GM12878 (cell line): ENCODE results near the gene MLN. TPM values are rescaled to one million over a fixed set of nuclear protein-coding genes. Genes with fewer than 3 reads are reported as not detected.

Experiments used
- ATAC-seq: fragments of 200-7000 bp; cut with Tn5 transposase; 3 replicates; pipeline ENCODE4 v1.9.1; 2020; ENCODE audit warnings: mild to moderate bottlenecking, moderate library complexity
- BruUV-seq: library from RNA; stranded (reverse); fragments of 400-500 nt; replicated peaks from 2 replicates; lab custom pipeline; 2021; lab: Mats Ljungman, UMichigan
- CTCF ChIA-PET: fragments of 300-600 bp; sonication (Branson Sonifier 250); formaldehyde crosslinking; extraction: SDS; loops from one replicate; lab custom pipeline; 2021; ENCODE audit warnings: inconsistent platforms; lab: Yijun Ruan, JAX
- POLR2A ChIA-PET: fragments of 350-600 bp; formaldehyde crosslinking; extraction: SDS; loops from one replicate; lab custom pipeline; 2021; ENCODE audit warnings: inconsistent platforms; lab: Charles Lee
- RAD21 ChIA-PET: fragments of 300-600 bp; sonication (Branson Sonifier 250); formaldehyde crosslinking; loops from one replicate; lab custom pipeline; 2023; ENCODE audit warnings: antibody characterized with exemption; ENCODE audit not compliant: unreplicated experiment; lab: Charles Lee
- SMC1A ChIA-PET: fragments of 300-600 bp; sonication (Branson Sonifier 250); formaldehyde crosslinking; loops from one replicate; lab custom pipeline; 2023; ENCODE audit not compliant: unreplicated experiment, uncharacterized antibody; lab: Charles Lee
- DNase-seq: peaks from one replicate; pipeline ENCODE4 v3.0.0-alpha.2; 2011; ENCODE audit warnings: low read depth, low spot score
- FAIRE-seq: peaks from 3 replicates; lab custom pipeline; 2011; peaks lifted over from hg19 to GRCh38; lab: Jason Lieb, UNC
- H2AFZ ChIP-seq: 2 replicates; pipeline ENCODE4 v1.6.0; 2011; ENCODE audit warnings: low read depth, low read length, control low read depth; ENCODE audit not compliant: control insufficient read depth
- H3K27ac ChIP-seq: 2 replicates; pipeline ENCODE4 v1.5.1; 2011; ENCODE audit warnings: control low read depth; ENCODE audit not compliant: control insufficient read depth, insufficient read depth
- H3K27me3 ChIP-seq, 2 experiments: replicated peaks in 1 of 2; 2 replicates each; pipeline versions ENCODE4 v1.6.0 to v1.6.1; 2011; ENCODE audit warnings: low read length in 1 of 2; ENCODE audit not compliant: control insufficient read depth in 2 of 2, insufficient read depth in 2 of 2
- H3K36me3 ChIP-seq, 2 experiments: 2 replicates each; pipeline ENCODE4 v1.5.1; 2011; ENCODE audit warnings: low read length in 1 of 2; ENCODE audit not compliant: control insufficient read depth in 2 of 2, insufficient read depth in 2 of 2
- H3K4me1 ChIP-seq: 2 replicates; pipeline ENCODE4 v1.6.1; 2011; ENCODE audit warnings: mild to moderate bottlenecking, low read length, moderate library complexity, mixed read lengths; ENCODE audit not compliant: control insufficient read depth, insufficient read depth
- H3K4me2 ChIP-seq: 2 replicates; pipeline ENCODE4 v1.6.0; 2011; ENCODE audit warnings: control low read depth; ENCODE audit not compliant: control insufficient read depth, insufficient read depth
- H3K4me3 ChIP-seq: fragments of 200-600 bp; sonication (generic); 2 replicates; pipeline ENCODE4 v1.5.1; 2016
- H3K79me2 ChIP-seq: 2 replicates; pipeline ENCODE4 v1.6.0; 2011; ENCODE audit warnings: low read length; ENCODE audit not compliant: control insufficient read depth, insufficient read depth
- H3K9ac ChIP-seq: 2 replicates; pipeline ENCODE4 v1.8.0; 2011; ENCODE audit warnings: low read length, control low read depth, mixed read lengths; ENCODE audit not compliant: control insufficient read depth, insufficient read depth
- H3K9me3 ChIP-seq: replicated peaks from 3 replicates; pipeline ENCODE4 v1.5.1; 2011; ENCODE audit warnings: mild to moderate bottlenecking, low read length; ENCODE audit not compliant: control insufficient read depth, insufficient read depth
- H4K20me1 ChIP-seq: 2 replicates; pipeline ENCODE4 v1.6.0; 2011; ENCODE audit not compliant: control insufficient read depth, insufficient read depth
- ASH2L ChIP-seq: fragments of 300-600, 200-600 bp; sonication (generic); IDR thresholded peaks from 2 replicates; pipeline ENCODE4 v1.6.1; 2017; ENCODE audit warnings: low read depth, mild to moderate bottlenecking, borderline replicate concordance
- ATF7 ChIP-seq: fragments of 450-650 bp; IDR thresholded peaks from 2 replicates; pipeline ENCODE4 v1.6.1; 2016; ENCODE audit warnings: low read depth, mild to moderate bottlenecking
- BHLHE40 ChIP-seq, 2 experiments: fragments of 450-650 bp in 1 of 2; IDR thresholded peaks; 2 replicates each; pipeline ENCODE4 v1.6.1; 2011 to 2017; ENCODE audit warnings: low read depth in 2 of 2, borderline replicate concordance in 1 of 2, improper control_type of control experiment in 1 of 2, low read length in 1 of 2, mild to moderate bottlenecking in 1 of 2
- CHD2 ChIP-seq: IDR thresholded peaks from 2 replicates; pipeline ENCODE4 v1.6.1; 2011; ENCODE audit warnings: low read depth, low read length, improper control_type of control experiment, borderline replicate concordance
- CREB1 ChIP-seq: IDR thresholded peaks from 2 replicates; pipeline ENCODE4 v1.6.1; 2012; ENCODE audit warnings: low read depth, mild to moderate bottlenecking, inconsistent platforms
- FOXM1 ChIP-seq: IDR thresholded peaks from 2 replicates; pipeline ENCODE4 v1.6.1; 2012; ENCODE audit warnings: low read depth, mild to moderate bottlenecking, inconsistent platforms, low read length, moderate library complexity
- KLF5 ChIP-seq: fragments of 450-650 bp; IDR thresholded peaks from 2 replicates; pipeline ENCODE4 v1.6.1; 2014; ENCODE audit warnings: mild to moderate bottlenecking; ENCODE audit not compliant: partially characterized antibody
- NR2C2 ChIP-seq: IDR thresholded peaks from 2 replicates; pipeline ENCODE4 v1.6.1; 2011; ENCODE audit warnings: borderline replicate concordance, low read depth; ENCODE audit not compliant: control insufficient read depth, insufficient read length
- YY1 ChIP-seq: IDR thresholded peaks from 2 replicates; pipeline ENCODE4 v1.6.1; 2011; ENCODE audit warnings: low read depth, mild to moderate bottlenecking, low read length
- WGBS: methylation state at CpG from one replicate; pipeline ENCODE4 v1.1.6; 2016; ENCODE audit warnings: low lambda C conversion rate; ENCODE audit not compliant: insufficient replicate concordance, insufficient coverage; ENCODE audit errors: missing lambda C conversion rate; 5-methylcytosine and 5-hydroxymethylcytosine counted together
- in situ Hi-C: fragments of 300-500 bp; cut with MboI; formaldehyde crosslinking; loops from 9 replicates; pipeline ENCODE4 v1.14.3; 2018; ENCODE audit warnings: mixed read lengths
- intact Hi-C: fragments of 100-400 bp; cut with micrococcal nuclease; formaldehyde crosslinking; loops from one replicate; pipeline ENCODE4 v1.14.2; 2022; ENCODE audit not compliant: unreplicated experiment
- polyA plus RNA-seq, 11 experiments: library from polyadenylated mRNA; depleted of rRNA in 4 of 11; unstranded in 6 of 11; stranded (reverse) in 5 of 11; fragments of >200 nt; fragmentation: Nextera tagmentation in 4 of 11; fragmentation: Illumina TruSeq in 1 of 11; extraction: Ambion mirVana in 4 of 11; extraction: Trizol in 1 of 11; gene quantifications; 1 replicate in 1 of 11; 2 replicates in 10 of 11; pipeline versions ENCODE4 v1.2.1 to v1.2.3, GENCODE V29; 2011 to 2016; ENCODE audit warnings: inconsistent platforms in 2 of 11, missing spikeins in 2 of 11, low read depth in 1 of 11
- total RNA-seq, 4 experiments: library from RNA; depleted of rRNA in 3 of 4; stranded (reverse); fragments of >200 nt in 3 of 4; fragmentation: Illumina TruSeq in 1 of 4; extraction: Trizol in 1 of 4; gene quantifications; 2 replicates each; pipeline versions ENCODE4 v1.2.1 to v1.2.3, GENCODE V29; 2013 to 2021
- TF ChIP-seq, protein P1 (sequence below): fragments of 450-650 bp; IDR thresholded peaks from 2 replicates; pipeline ENCODE4 v1.6.1; 2017; ENCODE audit warnings: low read depth, mild to moderate bottlenecking, moderate library complexity

The MLN gene
- total and polyA plus RNA-seq, 10 of the 15 experiments (the other 5 are each of a cell fraction or from before 2014, with no cell fraction given): not detected

DNA sequence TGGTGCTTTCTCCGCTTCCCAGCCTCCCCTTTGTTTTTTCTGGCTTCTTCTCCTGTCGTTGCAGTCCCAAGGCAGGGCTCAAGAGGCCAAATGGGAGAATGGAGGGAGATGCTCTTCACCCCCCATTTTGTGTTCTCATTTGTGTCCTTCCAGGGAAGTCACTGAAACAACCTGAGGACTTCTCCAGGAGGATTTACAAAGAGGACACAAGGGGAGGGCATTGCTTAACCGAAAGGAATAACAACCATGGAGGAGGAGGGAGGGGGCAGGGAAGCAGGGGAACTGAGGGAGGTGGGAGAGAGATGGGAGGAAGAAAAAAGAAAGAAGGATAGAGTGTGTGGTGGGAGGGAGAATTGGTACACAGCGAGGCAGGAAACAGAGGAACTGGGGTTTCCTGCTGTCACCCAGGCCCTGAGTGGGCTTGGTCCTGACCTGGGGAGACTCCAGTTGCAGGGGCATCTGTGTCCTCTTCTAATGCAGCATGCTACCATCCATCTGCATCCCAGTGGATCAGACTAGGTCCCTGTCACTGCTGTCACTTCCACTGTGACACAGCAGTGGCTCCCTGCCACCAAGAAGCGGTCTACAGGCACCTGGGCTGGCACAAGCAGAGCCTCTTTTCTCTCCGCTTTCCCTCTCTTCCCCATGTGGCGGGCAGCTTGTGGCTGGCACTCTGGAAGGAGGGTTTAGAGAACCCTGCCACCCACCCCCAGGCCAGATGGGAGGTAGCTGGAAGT, 17.1 kb upstream of the MLN start (continued):
- TF ChIP-seq, protein P1, sequence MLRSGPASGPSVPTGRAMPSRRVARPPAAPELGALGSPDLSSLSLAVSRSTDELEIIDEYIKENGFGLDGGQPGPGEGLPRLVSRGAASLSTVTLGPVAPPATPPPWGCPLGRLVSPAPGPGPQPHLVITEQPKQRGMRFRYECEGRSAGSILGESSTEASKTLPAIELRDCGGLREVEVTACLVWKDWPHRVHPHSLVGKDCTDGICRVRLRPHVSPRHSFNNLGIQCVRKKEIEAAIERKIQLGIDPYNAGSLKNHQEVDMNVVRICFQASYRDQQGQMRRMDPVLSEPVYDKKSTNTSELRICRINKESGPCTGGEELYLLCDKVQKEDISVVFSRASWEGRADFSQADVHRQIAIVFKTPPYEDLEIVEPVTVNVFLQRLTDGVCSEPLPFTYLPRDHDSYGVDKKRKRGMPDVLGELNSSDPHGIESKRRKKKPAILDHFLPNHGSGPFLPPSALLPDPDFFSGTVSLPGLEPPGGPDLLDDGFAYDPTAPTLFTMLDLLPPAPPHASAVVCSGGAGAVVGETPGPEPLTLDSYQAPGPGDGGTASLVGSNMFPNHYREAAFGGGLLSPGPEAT: no peak

DNA sequence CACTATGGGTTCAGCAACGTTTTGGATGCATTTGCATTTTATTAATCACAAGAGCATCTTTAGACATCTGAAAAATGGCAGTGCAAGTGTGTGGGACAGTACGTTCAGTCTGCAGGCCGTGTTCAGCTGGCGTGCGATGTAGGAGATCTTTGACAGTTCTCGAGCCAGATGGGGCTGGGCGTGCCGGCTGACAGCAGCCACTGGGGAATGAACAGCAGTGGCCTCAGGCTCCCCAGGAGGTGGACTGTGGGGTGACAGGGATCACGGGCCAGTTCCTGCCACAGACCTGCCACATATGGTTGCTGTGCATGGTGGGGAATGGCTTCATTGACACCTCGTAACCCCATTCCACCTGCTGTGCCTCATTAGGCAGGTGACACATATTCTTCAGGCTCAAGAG, 16.4 kb upstream of the MLN start:
- H3K4me3 ChIP-seq: no peak overlapping the region
- H3K27me3 ChIP-seq: peaks cover 2 to 3% of the 10 kb centered on the region in 2 experiments; a peak in 3 of 4 replicates
- DNase-seq (no peak), FAIRE-seq (no peak), ATAC-seq (no peak)
- SMC1A ChIA-PET: interaction anchor here (1.0 kb wide), 1 partner anchor 33 kb away, joined by 3 read pairs; no protein-coding TSS in a partner anchor
- BruUV-seq: no TSS peak
- no peaks in the 10 kb centered on the region for H3K4me1 ChIP-seq
- 38% methylated on average over 10 of the region's 10 CpGs for WGBS
- CTCF ChIA-PET: no interaction called here
- POLR2A ChIA-PET: interaction anchor here (0.6 kb wide), 1 partner anchor 46 kb away, joined by 3 read pairs; no protein-coding TSS in a partner anchor
- in situ Hi-C loops: no loop called here
- H3K27ac ChIP-seq: no peak overlapping the region
- 0 out of 2 replicates have a peak, but pooled peaks cover 3% of the 10 kb centered on the region for H4K20me1 ChIP-seq
- no peaks in the 10 kb centered on the region for H3K9me3 ChIP-seq
- RAD21 ChIA-PET: no interaction called here
- no peak for TF ChIP-seq ASH2L
- TF ChIP-seq NR2C2: no peak
- TF ChIP-seq KLF5: no peak
- no peak for TF ChIP-seq CHD2
- no peak for TF ChIP-seq FOXM1
- TF ChIP-seq YY1: no peak
- TF ChIP-seq BHLHE40 (IDR thresholded peaks at IDR 0.05; ENCODE audit: borderline replicate concordance in 1 of 2, low read depth in 2 of 2, low read length in 1 of 2): no peak
- TF ChIP-seq CREB1: no peak
- no peak for TF ChIP-seq ATF7
- no peak overlapping the region for H3K9ac ChIP-seq
- H3K4me2 ChIP-seq: no peak overlapping the region
- intact Hi-C loops: no loop called here
- no peak overlapping the region for H2AFZ ChIP-seq
- H3K36me3 ChIP-seq: no peaks in the 10 kb centered on the region
- no peaks in the 10 kb centered on the region for H3K79me2 ChIP-seq
